ENCODE data around the gene CYB5B.
A peak's percentile ranks its signal among the peaks of the same experiment; 100 is the strongest.

The CYB5B gene

GRCh38 chr16:69471121-69471520 is 46.7 kb downstream of the CYB5B start:
- Histone ChIP-seq H3K27me3 (ENCODE audit: insufficient read depth, low read length) (no peaks in the 10 kb centered on the region), H3K79me2 (ENCODE audit: control insufficient read depth, insufficient read depth, low read length, unreplicated experiment) (no peaks in the 10 kb centered on the region), H3K36me3 (ENCODE audit: insufficient read depth, low read length) (no peaks in the 10 kb centered on the region), H2AFZ (ENCODE audit: low read length, unreplicated experiment) (no peak overlapping the region), H3K4me3 (ENCODE audit: low read depth, low read length) (no peak overlapping the region), H3K27ac (ENCODE audit: low read depth, low read length) (no peak overlapping the region), H3K4me1 (ENCODE audit: control insufficient read depth, insufficient read depth, low read length, unreplicated experiment) (peaks cover 5% of the 10 kb centered on the region)

GRCh38 chr16:69474408-69474807 is 50.0 kb downstream of the CYB5B start:
- Histone ChIP-seq H3K27ac (ENCODE audit: low read depth, low read length) (no peak overlapping the region), H2AFZ (ENCODE audit: low read length, unreplicated experiment) (no peak overlapping the region), H3K4me1 (ENCODE audit: control insufficient read depth, insufficient read depth, low read length, unreplicated experiment) (peaks cover 22% of the 10 kb centered on the region), H3K36me3 (ENCODE audit: insufficient read depth, low read length) (no peaks in the 10 kb centered on the region), H3K79me2 (ENCODE audit: control insufficient read depth, insufficient read depth, low read length, unreplicated experiment) (no peaks in the 10 kb centered on the region), H3K4me3 (ENCODE audit: low read depth, low read length) (no peak overlapping the region), H3K27me3 (ENCODE audit: insufficient read depth, low read length) (no peaks in the 10 kb centered on the region)

DNA sequence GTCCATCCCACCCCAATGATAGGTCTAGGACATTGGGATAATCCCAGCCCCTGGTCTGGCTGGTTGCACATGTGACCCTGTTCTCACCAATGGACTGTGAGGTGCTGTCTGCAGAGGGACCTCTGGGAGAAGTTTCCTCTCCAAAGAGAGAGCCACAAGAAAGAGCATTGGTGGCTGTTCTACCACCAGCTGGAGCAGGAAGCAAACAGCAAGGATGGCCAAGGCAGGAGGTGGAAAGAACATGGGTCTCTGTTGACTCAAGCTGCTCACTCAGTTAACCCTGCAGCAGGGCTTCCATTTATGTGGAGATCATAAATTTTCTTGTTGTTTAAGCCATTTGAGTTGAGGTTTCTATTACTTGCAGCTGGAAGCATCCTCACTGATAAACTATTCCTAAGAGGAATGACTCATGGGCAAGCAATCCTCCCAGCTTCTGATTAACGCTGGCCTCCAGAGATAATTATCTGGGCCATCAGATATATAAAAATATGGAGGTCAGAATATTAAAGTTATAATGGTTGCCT is 52.6 kb downstream of the CYB5B start:
- H2AFZ ChIP-seq (ENCODE audit: low read length, unreplicated experiment) = peak overlapping the region; percentile 15
- no peaks in the 10 kb centered on the region for H3K36me3 ChIP-seq (ENCODE audit: insufficient read depth, low read length)
- H3K79me2 ChIP-seq (ENCODE audit: control insufficient read depth, insufficient read depth, low read length, unreplicated experiment) = no peaks in the 10 kb centered on the region
- peak overlapping the region; percentile 55 for H3K27ac ChIP-seq (ENCODE audit: low read depth, low read length)
- peaks cover 28% of the 10 kb centered on the region for H3K4me1 ChIP-seq (ENCODE audit: control insufficient read depth, insufficient read depth, low read length, unreplicated experiment)
- H3K27me3 ChIP-seq (ENCODE audit: insufficient read depth, low read length) = no peaks in the 10 kb centered on the region
- H3K4me3 ChIP-seq (ENCODE audit: low read depth, low read length) = no peak overlapping the region

GRCh38 chr16:69477546-69477945 is 53.1 kb downstream of the CYB5B start:
- Histone ChIP-seq H2AFZ (ENCODE audit: low read length, unreplicated experiment) (peak overlapping the region; percentile 15), H3K27me3 (ENCODE audit: insufficient read depth, low read length) (no peaks in the 10 kb centered on the region), H3K4me3 (ENCODE audit: low read depth, low read length) (no peak overlapping the region), H3K79me2 (ENCODE audit: control insufficient read depth, insufficient read depth, low read length, unreplicated experiment) (no peaks in the 10 kb centered on the region), H3K27ac (ENCODE audit: low read depth, low read length) (peak overlapping the region; percentile 55), H3K4me1 (ENCODE audit: control insufficient read depth, insufficient read depth, low read length, unreplicated experiment) (peaks cover 33% of the 10 kb centered on the region), H3K36me3 (ENCODE audit: insufficient read depth, low read length) (no peaks in the 10 kb centered on the region)

GRCh38 chr16:69478685-69479084 is 54.3 kb downstream of the CYB5B start:
- H3K4me1 ChIP-seq (ENCODE audit: control insufficient read depth, insufficient read depth, low read length, unreplicated experiment) = peaks cover 36% of the 10 kb centered on the region
- no peak overlapping the region for H2AFZ ChIP-seq (ENCODE audit: low read length, unreplicated experiment)
- no peaks in the 10 kb centered on the region for H3K79me2 ChIP-seq (ENCODE audit: control insufficient read depth, insufficient read depth, low read length, unreplicated experiment)
- H3K4me3 ChIP-seq (ENCODE audit: low read depth, low read length) = no peak overlapping the region
- no peaks in the 10 kb centered on the region for H3K36me3 ChIP-seq (ENCODE audit: insufficient read depth, low read length)
- H3K27ac ChIP-seq (ENCODE audit: low read depth, low read length) = no peak overlapping the region
- no peaks in the 10 kb centered on the region for H3K27me3 ChIP-seq (ENCODE audit: insufficient read depth, low read length)

DNA sequence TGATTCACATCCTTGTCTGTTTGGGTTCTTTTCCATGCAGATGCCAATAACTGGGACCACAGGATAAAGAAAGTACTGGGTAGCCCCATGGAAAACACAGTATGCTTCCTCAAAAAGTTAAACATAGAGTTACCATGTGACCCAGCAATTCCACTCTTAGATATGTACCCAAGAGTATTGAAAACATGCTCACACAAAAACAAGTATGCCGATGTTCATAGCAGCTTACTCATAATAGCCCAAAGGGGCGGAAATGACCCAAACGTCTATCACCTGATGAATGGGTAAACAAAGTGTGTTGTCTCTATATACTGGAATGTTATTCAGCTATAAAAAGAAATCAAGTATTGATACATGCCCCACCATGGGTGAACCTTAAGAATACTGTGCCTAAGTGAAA is 55.4 kb downstream of the CYB5B start:
- no peak overlapping the region for H2AFZ ChIP-seq (ENCODE audit: low read length, unreplicated experiment)
- H3K4me1 ChIP-seq (ENCODE audit: control insufficient read depth, insufficient read depth, low read length, unreplicated experiment) = peaks cover 32% of the 10 kb centered on the region
- H3K79me2 ChIP-seq (ENCODE audit: control insufficient read depth, insufficient read depth, low read length, unreplicated experiment) = no peaks in the 10 kb centered on the region
- H3K36me3 ChIP-seq (ENCODE audit: insufficient read depth, low read length) = no peaks in the 10 kb centered on the region
- H3K4me3 ChIP-seq (ENCODE audit: low read depth, low read length) = no peak overlapping the region
- H3K27me3 ChIP-seq (ENCODE audit: insufficient read depth, low read length) = no peaks in the 10 kb centered on the region
- no peak overlapping the region for H3K27ac ChIP-seq (ENCODE audit: low read depth, low read length)

- Histone ChIP-seq H2AFZ (ENCODE audit: low read length, unreplicated experiment) (peak overlapping the region; percentile 58), H3K36me3 (ENCODE audit: insufficient read depth, low read length) (no peaks in the 10 kb centered on the region), H3K27ac (ENCODE audit: low read depth, low read length) (peak overlapping the region; percentile 81), H3K79me2 (ENCODE audit: control insufficient read depth, insufficient read depth, low read length, unreplicated experiment) (no peaks in the 10 kb centered on the region), H3K4me3 (ENCODE audit: low read depth, low read length) (peak overlapping the region; percentile 41), H3K4me1 (ENCODE audit: control insufficient read depth, insufficient read depth, low read length, unreplicated experiment) (peaks cover 23% of the 10 kb centered on the region), H3K27me3 (ENCODE audit: insufficient read depth, low read length) (no peaks in the 10 kb centered on the region)
These were observed 57.5 kb downstream of the CYB5B start for GRCh38 chr16:69481901-69482341.

DNA sequence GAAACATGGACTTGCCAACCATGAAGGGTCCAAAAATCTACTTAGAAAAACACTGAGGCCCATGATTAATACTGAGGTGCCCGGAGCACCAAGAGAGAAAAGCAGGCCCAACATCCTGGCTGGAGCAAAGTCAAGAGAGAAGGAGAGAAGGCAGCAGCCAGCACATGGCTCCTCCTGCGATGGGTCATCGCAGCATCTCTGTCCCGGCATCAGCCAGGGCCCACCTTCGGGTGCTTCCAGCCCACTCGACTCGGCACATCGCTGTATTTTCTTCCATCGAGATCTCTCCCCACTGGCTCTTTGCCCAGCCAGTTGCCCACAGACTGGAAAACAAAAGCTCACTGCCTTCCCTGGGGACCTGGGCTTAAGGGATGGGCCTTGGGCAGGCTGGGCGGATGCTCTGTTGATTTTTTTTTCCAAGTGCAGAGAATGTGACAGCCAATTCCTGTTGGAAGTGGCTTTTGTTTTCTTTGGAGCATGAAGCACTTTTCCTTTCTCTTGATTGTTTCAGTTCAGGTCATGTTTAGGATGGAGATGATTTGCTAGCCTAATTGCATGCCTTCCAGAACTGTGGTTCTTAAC is 58.1 kb downstream of the CYB5B start:
- peak overlapping the region; percentile 81 for H3K27ac ChIP-seq (ENCODE audit: low read depth, low read length)
- peak overlapping the region; percentile 41 for H3K4me3 ChIP-seq (ENCODE audit: low read depth, low read length)
- H3K79me2 ChIP-seq (ENCODE audit: control insufficient read depth, insufficient read depth, low read length, unreplicated experiment) = no peaks in the 10 kb centered on the region
- H3K36me3 ChIP-seq (ENCODE audit: insufficient read depth, low read length) = no peaks in the 10 kb centered on the region
- H2AFZ ChIP-seq (ENCODE audit: low read length, unreplicated experiment) = peak overlapping the region; percentile 58
- H3K27me3 ChIP-seq (ENCODE audit: insufficient read depth, low read length) = no peaks in the 10 kb centered on the region
- peaks cover 18% of the 10 kb centered on the region for H3K4me1 ChIP-seq (ENCODE audit: control insufficient read depth, insufficient read depth, low read length, unreplicated experiment)

DNA sequence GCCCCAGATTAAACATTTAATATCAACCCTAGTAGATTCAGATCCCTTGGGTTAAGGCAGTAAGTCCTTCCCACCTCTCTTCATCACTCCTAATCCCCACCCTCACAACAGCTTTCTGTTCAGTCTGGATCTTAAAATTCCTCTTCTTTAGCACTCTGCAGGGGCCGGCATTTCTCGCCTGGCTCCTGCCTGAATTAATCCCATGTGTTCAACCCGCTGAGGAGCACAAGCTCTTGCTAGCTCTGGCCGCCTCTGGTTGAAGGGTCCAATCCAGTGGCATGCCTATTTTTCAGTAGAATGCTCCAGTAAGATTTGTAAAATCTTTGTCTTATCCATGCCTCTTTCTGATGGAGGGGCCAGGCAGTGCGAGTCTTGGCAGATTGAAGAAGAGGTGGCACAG is 59.2 kb downstream of the CYB5B start:
- peaks cover 14% of the 10 kb centered on the region for H3K4me1 ChIP-seq (ENCODE audit: control insufficient read depth, insufficient read depth, low read length, unreplicated experiment)
- no peaks in the 10 kb centered on the region for H3K79me2 ChIP-seq (ENCODE audit: control insufficient read depth, insufficient read depth, low read length, unreplicated experiment)
- no peak overlapping the region for H2AFZ ChIP-seq (ENCODE audit: low read length, unreplicated experiment)
- no peaks in the 10 kb centered on the region for H3K36me3 ChIP-seq (ENCODE audit: insufficient read depth, low read length)
- H3K4me3 ChIP-seq (ENCODE audit: low read depth, low read length) = no peak overlapping the region
- H3K27ac ChIP-seq (ENCODE audit: low read depth, low read length) = no peak overlapping the region
- H3K27me3 ChIP-seq (ENCODE audit: insufficient read depth, low read length) = no peaks in the 10 kb centered on the region

GRCh38 chr16:69485361-69485760 is 60.9 kb downstream of the CYB5B start:
- H3K27ac ChIP-seq (ENCODE audit: low read depth, low read length) = no peak overlapping the region
- H3K27me3 ChIP-seq (ENCODE audit: insufficient read depth, low read length) = no peaks in the 10 kb centered on the region
- no peaks in the 10 kb centered on the region for H3K79me2 ChIP-seq (ENCODE audit: control insufficient read depth, insufficient read depth, low read length, unreplicated experiment)
- H3K36me3 ChIP-seq (ENCODE audit: insufficient read depth, low read length) = no peaks in the 10 kb centered on the region
- peaks cover 14% of the 10 kb centered on the region for H3K4me1 ChIP-seq (ENCODE audit: control insufficient read depth, insufficient read depth, low read length, unreplicated experiment)
- no peak overlapping the region for H2AFZ ChIP-seq (ENCODE audit: low read length, unreplicated experiment)
- H3K4me3 ChIP-seq (ENCODE audit: low read depth, low read length) = no peak overlapping the region

GRCh38 chr16:69485816-69486215 is 61.4 kb downstream of the CYB5B start:
- Histone ChIP-seq H3K27ac (ENCODE audit: low read depth, low read length) (no peak overlapping the region), H3K79me2 (ENCODE audit: control insufficient read depth, insufficient read depth, low read length, unreplicated experiment) (no peaks in the 10 kb centered on the region), H3K27me3 (ENCODE audit: insufficient read depth, low read length) (no peaks in the 10 kb centered on the region), H2AFZ (ENCODE audit: low read length, unreplicated experiment) (no peak overlapping the region), H3K4me1 (ENCODE audit: control insufficient read depth, insufficient read depth, low read length, unreplicated experiment) (peaks cover 14% of the 10 kb centered on the region), H3K36me3 (ENCODE audit: insufficient read depth, low read length) (no peaks in the 10 kb centered on the region), H3K4me3 (ENCODE audit: low read depth, low read length) (no peak overlapping the region)
